Glomerular visceral epithelial cell (primary cell): ENCODE measurements around the gene GIPR.
"Not testable (repeated sequence)": the region's sequence is repeated elsewhere in the genome, so short reads cannot be mapped to it uniquely, and the experiment has no call there.

Source experiments
- DNase-seq: peaks from one replicate; pipeline ENCODE4 v3.0.0-alpha.2; 2016; ENCODE audit errors: extremely low spot score

The GIPR gene

GRCh38 chr19:45667620-45668341, at the start of gene GIPR:
TSS of gene GIPR (plus strand) at chr19:45668221. CDS start at chr19:45669521, 1,300 bp downstream.
- peak; percentile 24 for DNase-seq

- DNase-seq, result no peak
Observed at GRCh38 chr19:45621389-45621788, 46.6 kb upstream of the GIPR start.

- DNase-seq, result no peak
Observed at GRCh38 chr19:45621976-45622503, 46.0 kb upstream of the GIPR start.

GRCh38 chr19:45623984-45624383, 44.0 kb upstream of the GIPR start:
- no peak for DNase-seq

GRCh38 chr19:45628219-45628618, 39.8 kb upstream of the GIPR start:
- not testable (repeated sequence) for DNase-seq

- no peak for DNase-seq
Observed at GRCh38 chr19:45629704-45630103, 38.3 kb upstream of the GIPR start.

- DNase-seq, result peak; percentile 67
Observed at GRCh38 chr19:45630463-45630862, 37.6 kb upstream of the GIPR start.

- DNase-seq, result peak; percentile 91
Observed at GRCh38 chr19:45632468-45633196, 35.4 kb upstream of the GIPR start.

- DNase-seq, result no peak
Observed at GRCh38 chr19:45636275-45636674, 31.7 kb upstream of the GIPR start.

- DNase-seq, result no peak
Observed at GRCh38 chr19:45636902-45637301, 31.1 kb upstream of the GIPR start.

GRCh38 chr19:45637890-45638667, 29.9 kb upstream of the GIPR start:
- DNase-seq, result peak; percentile 31

GRCh38 chr19:45638930-45639729, 28.9 kb upstream of the GIPR start, which contains the start of gene EML2:
TSS of gene EML2 (minus strand) at chr19:45639397. CDS start at chr19:45639376, 21 bp downstream.
- peak; percentile 49 for DNase-seq

- no peak for DNase-seq
Observed at GRCh38 chr19:45640849-45641273, 27.2 kb upstream of the GIPR start.

- peak; percentile 94 for DNase-seq
Observed at GRCh38 chr19:45641274-45642105, 26.5 kb upstream of the GIPR start.

- DNase-seq, result peak; percentile 87
Observed at GRCh38 chr19:45643024-45643926, 24.7 kb upstream of the GIPR start.

GRCh38 chr19:45643927-45644771, 23.9 kb upstream of the GIPR start:
- no peak for DNase-seq

GRCh38 chr19:45645068-45645630, 22.9 kb upstream of the GIPR start:
- DNase-seq, result no peak
